ENCODE data around the gene GALC.

- no peak for TF ChIP-seq CTCF (IDR thresholded peaks at IDR 0.05)
- TF ChIP-seq POLR2A (IDR thresholded peaks at IDR 0.05): no peak
These were observed 46.2 kb upstream of the GALC start for GRCh38 chr14:88039197-88039596.

All from adrenal gland (tissue), 5 donors.